Colonic mucosa (tissue), 4 donors: ENCODE data around the gene LMBR1. TPM values are rescaled to one million over a fixed set of nuclear protein-coding genes. Genes with fewer than 3 reads are reported as not detected.
"Not testable (repeated sequence)": the region's sequence is repeated elsewhere in the genome, so short reads cannot be mapped to it uniquely, and the experiment has no call there.

Source experiments
- DNase-seq: peaks from one replicate; pipeline ENCODE4 v3.0.0-alpha.2; 2020
- H3K27ac ChIP-seq: fragments of 200-600 bp; one replicate; pipeline ENCODE4 v1.8.0; 2021
- H3K27me3 ChIP-seq: fragments of 200-600 bp; one replicate; pipeline ENCODE4 v1.8.0; 2021
- H3K36me3 ChIP-seq: fragments of 200-600 bp; one replicate; pipeline ENCODE4 v1.8.0; 2021
- H3K4me1 ChIP-seq: fragments of 200-600 bp; one replicate; pipeline ENCODE4 v1.8.0; 2021; ENCODE audit warnings: mild to moderate bottlenecking
- H3K4me3 ChIP-seq: fragments of 200-600 bp; one replicate; pipeline ENCODE4 v1.8.0; 2021
- H3K9ac ChIP-seq, 2 donors: one replicate each; pipeline ENCODE4 v1.7.0; 2013; ENCODE audit warnings: control low read depth in 2 of 2, low read depth in 2 of 2, low read length in 2 of 2
- H3K9me3 ChIP-seq: fragments of 200-600 bp; one replicate; pipeline ENCODE4 v1.8.0; 2021
- CTCF ChIP-seq: fragments of 200-600 bp; IDR thresholded peaks from one replicate; pipeline ENCODE4 v1.8.0; 2022; ENCODE audit warnings: antibody characterized with exemption, mild to moderate bottlenecking
- intact Hi-C: fragments of 100-400 bp; cut with DNase I; formaldehyde crosslinking; loops from one replicate; pipeline ENCODE4 v1.14.1; 2022
- total RNA-seq, 2 donors: library from RNA; stranded (reverse); fragmentation: NEBNext Ultra II Directional in 1 of 2; extraction: Animal tissue kit (Norgen Biotek cat#: 25700) in 1 of 2; gene quantifications; one replicate each; pipeline ENCODE4 v1.2.1, GENCODE V29; 2021
- donor health status: healthy.
- donor health status: DM: no; HTN: no; CAD: no.
- donor health status: DM: no; HTN: no; CAD: no.

LMBR1 gene
- 10 to 100 TPM; 41.4 to 42.0 TPM for total RNA-seq

- peak; percentile 94 for DNase-seq
- peaks cover 3% of the 10 kb centered on the region for H3K4me1 ChIP-seq
- H3K9ac ChIP-seq, result peak within 1 kb of the TSS; percentile 86 to 96
- intact Hi-C loops, result no loop called here
- H3K9me3 ChIP-seq, result no peaks in the 10 kb centered on the region
- peak; percentile 69 for TF ChIP-seq CTCF
- no peaks in the 10 kb centered on the region for H3K36me3 ChIP-seq
- H3K4me3 ChIP-seq, result peak within 1 kb of the TSS; percentile 84
- H3K27me3 ChIP-seq, result no peaks in the 10 kb centered on the region
- peak within 1 kb of the TSS; percentile 93 for H3K27ac ChIP-seq
These were observed at the start of gene LMBR1 for GRCh38 chr7:156892821-156893706. TSS of gene LMBR1 (minus strand) at chr7:156893183. CDS start at chr7:156892993, 190 bp downstream.

GRCh38 chr7:156942708-156943090 is 49.7 kb upstream of the LMBR1 start:
- H3K27me3 ChIP-seq, result no peaks in the 10 kb centered on the region
- intact Hi-C loops, result no loop called here
- DNase-seq, result no peak

GRCh38 chr7:156941393-156942182 is 48.6 kb upstream of the LMBR1 start:
- H3K27me3 ChIP-seq, result no peaks in the 10 kb centered on the region
- H3K9ac ChIP-seq, result no peak overlapping the region
- no peaks in the 10 kb centered on the region for H3K4me1 ChIP-seq
- intact Hi-C loops, result no loop called here
- H3K4me3 ChIP-seq, result no peak overlapping the region
- TF ChIP-seq CTCF, result no peak
- no peak for DNase-seq
- H3K27ac ChIP-seq, result no peak overlapping the region
- H3K36me3 ChIP-seq, result no peaks in the 10 kb centered on the region
- no peaks in the 10 kb centered on the region for H3K9me3 ChIP-seq

More at GRCh38 chr7:156942708-156943090, 49.7 kb upstream of the LMBR1 start:
- no peak overlapping the region for H3K4me3 ChIP-seq
- no peak for TF ChIP-seq CTCF
- H3K9me3 ChIP-seq, result no peaks in the 10 kb centered on the region
- no peaks in the 10 kb centered on the region for H3K4me1 ChIP-seq
- no peak overlapping the region for H3K9ac ChIP-seq
- H3K27ac ChIP-seq, result no peak overlapping the region
- H3K36me3 ChIP-seq, result no peaks in the 10 kb centered on the region

GRCh38 chr7:156940421-156941122 is 47.6 kb upstream of the LMBR1 start:
- Histone ChIP-seq H3K4me3 (no peak overlapping the region), H3K4me1 (no peaks in the 10 kb centered on the region), H3K36me3 (no peaks in the 10 kb centered on the region), H3K27me3 (no peaks in the 10 kb centered on the region), H3K9ac (no peak overlapping the region), H3K9me3 (no peaks in the 10 kb centered on the region), H3K27ac (no peak overlapping the region)
- no peak for DNase-seq
- intact Hi-C loops, result no loop called here
- TF ChIP-seq CTCF, result no peak

- H3K36me3 ChIP-seq, H3K4me1 ChIP-seq, DNase-seq, H3K9ac ChIP-seq, H3K9me3 ChIP-seq, H3K27ac ChIP-seq, H3K4me3 ChIP-seq, intact Hi-C loops, H3K27me3 ChIP-seq: not testable (repeated sequence)
These were observed 43.8 kb upstream of the LMBR1 start for GRCh38 chr7:156936766-156937165.
